Right ventricle myocardium inferior (tissue), 1 donor: ENCODE measurements around the gene GPN1. TPM values are rescaled to one million over a fixed set of nuclear protein-coding genes. Genes with fewer than 3 reads are reported as not detected.
"Not testable (repeated sequence)": the region's sequence is repeated elsewhere in the genome, so short reads cannot be mapped to it uniquely, and the experiment has no call there.

Experiments used
- ATAC-seq: fragments of 200-7000 bp; cut with Tn5 transposase; one replicate; pipeline ENCODE4 v1.9.1; 2020; ENCODE audit warnings: mild to moderate bottlenecking, moderate library complexity
- DNase-seq: peaks from one replicate; pipeline ENCODE4 v3.0.0; 2021; ENCODE audit errors: missing footprints
- intact Hi-C: fragments of 100-400 bp; cut with DNase I; formaldehyde crosslinking; loops from one replicate; pipeline ENCODE4 v1.11.0; 2022
- total RNA-seq: library from RNA; stranded (reverse); fragmentation: NEBNext Ultra II Directional; extraction: Animal tissue kit (Norgen Biotek cat#: 25700); gene quantifications from one replicate; pipeline ENCODE4 v1.2.1, GENCODE V29; 2021
- donor health status: DM: no; HTN: yes; CAD: no; lungs with severe emphysema.

The GPN1 gene
- total RNA-seq, 1 donor from 2014 or later: 18.9 TPM

DNA sequence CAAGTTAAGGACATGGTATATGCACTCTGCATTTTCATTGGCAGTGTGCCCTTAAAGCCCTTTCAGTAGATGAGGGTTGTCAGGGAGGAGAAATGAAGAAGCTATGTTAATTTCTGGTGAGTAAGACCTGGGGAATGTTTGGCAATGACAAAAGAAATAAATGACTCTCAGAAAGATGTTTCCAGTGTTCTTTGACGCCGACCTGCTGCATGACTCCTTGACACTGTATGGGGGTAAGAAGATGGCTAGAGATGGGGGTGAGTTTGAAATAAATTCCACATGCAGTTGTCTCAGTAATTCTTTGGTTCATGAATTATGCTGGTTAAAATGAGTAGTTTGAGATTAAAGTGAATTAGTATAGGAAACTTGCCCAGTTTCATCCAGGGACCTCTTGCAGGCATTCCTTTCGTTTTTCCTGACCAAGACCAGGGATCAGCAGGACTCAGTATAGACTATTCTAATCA, 5.9 kb upstream of the GPN1 start:
- DNase-seq: no peak
- ATAC-seq: no peak
- intact Hi-C loops: no loop called here

DNA sequence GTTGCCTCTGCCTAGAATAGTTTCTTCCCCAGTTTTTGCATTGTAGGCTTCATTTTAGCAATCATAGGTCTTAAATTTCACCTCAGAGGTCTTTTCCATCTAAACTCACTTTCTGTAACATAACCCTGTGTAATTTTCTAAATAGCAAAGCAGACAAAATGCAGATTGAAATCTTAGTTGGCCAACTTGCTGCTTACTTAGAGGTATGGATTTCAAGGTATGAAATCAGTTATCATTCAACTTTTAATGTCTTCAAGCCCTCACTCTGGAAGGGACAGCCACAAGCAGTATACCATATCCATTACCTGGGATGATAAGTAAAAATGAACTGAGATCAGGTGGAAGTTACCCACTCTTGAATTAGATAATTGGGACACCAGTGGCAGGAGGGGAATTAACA, 3.9 kb upstream of the GPN1 start:
- intact Hi-C loops: no loop called here
- no peak for ATAC-seq

DNA sequence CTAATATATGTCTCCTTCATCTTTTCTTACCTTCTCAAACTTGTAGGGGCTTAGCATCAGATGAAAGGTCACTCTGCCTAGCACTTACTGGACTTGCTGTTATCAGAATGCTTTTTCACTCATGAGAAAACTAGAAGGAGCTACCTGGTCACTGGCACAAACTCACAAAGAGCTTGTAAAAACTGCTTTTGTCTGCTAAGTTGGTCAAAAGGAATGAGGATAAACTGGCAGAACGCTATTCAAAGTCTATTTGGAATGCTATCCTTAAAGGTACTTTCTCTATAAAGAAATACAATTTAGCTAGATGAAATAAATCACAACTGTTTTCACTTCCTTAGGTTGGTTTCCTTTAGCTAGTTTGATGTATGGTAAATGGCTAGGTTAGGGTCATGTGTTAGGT, 2.5 kb upstream of the GPN1 start:
- intact Hi-C loops, DNase-seq, ATAC-seq: not testable (repeated sequence)

More for the DNA sequence above, 3.9 kb upstream of the GPN1 start:
- no peak for DNase-seq

GRCh38 chr2:27626921-27627320, 1.9 kb upstream of the GPN1 start:
- intact Hi-C loops, DNase-seq, ATAC-seq: not testable (repeated sequence)

- ATAC-seq (peak; percentile 36), DNase-seq (no peak)
- intact Hi-C loops: no loop called here
Measured at GRCh38 chr2:27627963-27628766, 685 bp upstream of the GPN1 start.

GRCh38 chr2:27630257-27630656, 1.4 kb downstream of the GPN1 start:
- intact Hi-C loops, ATAC-seq: not testable (repeated sequence)

GRCh38 chr2:27634291-27634690, 5.4 kb downstream of the GPN1 start:
- intact Hi-C loops: no loop called here
- ATAC-seq (no peak), DNase-seq (no peak)

More at GRCh38 chr2:27630257-27630656, 1.4 kb downstream of the GPN1 start:
- DNase-seq: not testable (repeated sequence)

DNA sequence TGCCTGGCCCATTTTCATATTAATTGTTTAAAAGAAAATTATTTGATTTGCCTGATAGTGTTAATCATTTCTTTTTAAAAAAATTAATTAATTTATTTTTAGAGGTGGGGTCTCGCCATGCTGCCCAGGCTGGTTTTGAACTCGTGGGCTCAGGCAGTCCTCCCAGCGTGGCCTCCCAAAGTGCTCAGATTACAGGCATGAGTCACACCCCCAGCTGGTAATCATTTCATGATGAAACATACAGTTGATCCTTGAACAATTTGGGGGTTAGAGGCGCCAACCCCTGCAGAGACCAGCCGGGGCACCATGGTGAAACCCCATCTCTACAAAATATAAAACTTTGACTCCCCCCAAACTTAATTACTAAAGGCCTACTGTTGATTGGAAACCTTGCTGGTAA, 7.9 kb downstream of the GPN1 start:
- intact Hi-C loops: no loop called here
- DNase-seq (no peak), ATAC-seq (no peak)

DNA sequence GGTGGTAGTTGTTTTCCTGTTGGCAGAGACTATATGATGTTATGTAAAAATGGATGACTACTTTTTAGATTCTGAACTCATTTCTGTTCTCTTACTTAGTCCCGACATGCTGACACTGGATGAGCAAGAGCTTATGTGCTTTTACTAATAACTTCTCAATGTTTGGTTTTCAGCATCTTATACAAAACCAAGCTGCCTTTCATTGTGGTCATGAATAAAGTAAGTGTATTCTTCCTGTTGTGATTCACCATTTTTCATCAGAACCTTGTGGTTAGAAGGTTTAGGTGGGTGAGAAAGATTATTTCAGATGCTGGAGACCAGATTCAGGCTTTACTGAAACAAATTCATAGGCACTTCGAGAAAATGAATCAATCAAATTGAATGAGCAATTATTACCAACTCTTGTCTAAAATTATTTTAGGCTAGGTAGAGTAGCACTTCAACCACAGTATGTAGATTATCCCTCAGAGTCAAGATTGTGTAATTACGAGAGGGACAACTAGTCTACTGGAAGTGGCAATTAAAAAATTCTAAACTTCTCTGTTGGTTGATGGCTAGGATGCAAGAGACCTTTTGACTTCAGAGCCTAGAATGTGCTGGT, 9.3 kb downstream of the GPN1 start:
- no peak for DNase-seq
- no peak for ATAC-seq
- intact Hi-C loops: no loop called here

DNA sequence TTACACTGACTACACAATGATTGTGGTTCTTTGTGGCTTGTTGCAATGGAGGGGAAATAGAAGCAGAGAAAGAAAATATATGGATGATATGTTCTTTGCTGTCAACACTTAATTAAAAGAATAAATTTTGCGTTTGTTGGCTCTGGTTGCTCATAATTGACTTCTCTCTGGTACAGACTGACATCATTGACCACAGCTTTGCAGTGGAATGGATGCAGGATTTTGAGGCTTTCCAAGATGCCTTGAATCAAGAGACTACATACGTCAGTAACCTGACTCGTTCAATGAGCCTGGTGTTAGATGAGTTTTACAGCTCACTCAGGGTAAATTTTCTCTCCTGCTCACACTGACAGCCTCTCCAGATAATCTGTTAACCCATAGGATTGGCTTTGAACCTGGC, 9.9 kb downstream of the GPN1 start:
- DNase-seq (no peak), ATAC-seq (no peak)
- intact Hi-C loops: no loop called here

DNA sequence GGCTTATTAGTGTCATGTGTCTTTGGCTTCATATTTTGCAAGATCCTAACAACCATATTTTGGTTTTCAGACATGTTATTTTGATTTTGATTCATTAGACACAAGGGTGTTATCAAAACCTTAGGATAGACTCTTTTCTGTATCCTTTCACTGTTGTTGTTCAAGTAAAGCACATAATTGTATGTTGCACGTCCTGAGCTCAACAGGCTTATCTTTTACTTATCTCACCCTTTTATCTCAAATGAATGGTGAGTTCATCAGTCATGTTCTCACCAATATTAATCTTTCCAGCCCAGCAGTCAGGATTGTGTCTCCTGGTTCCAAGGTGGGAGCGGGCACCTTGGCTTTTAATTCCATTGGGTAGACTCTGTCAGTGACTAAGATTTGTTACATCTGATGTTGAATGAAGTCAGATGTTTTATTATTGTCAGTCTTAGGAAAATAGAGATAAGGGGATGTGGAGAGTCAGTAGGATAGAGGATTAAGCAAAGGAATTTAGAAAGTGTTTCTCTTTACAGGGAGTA, 11.9 kb downstream of the GPN1 start:
- ATAC-seq (no peak), DNase-seq (no peak)
- intact Hi-C loops: no loop called here

- no peak for DNase-seq
- no peak for ATAC-seq
- intact Hi-C loops: no loop called here
Measured at GRCh38 chr2:27645197-27645596, 16.3 kb downstream of the GPN1 start.

- ATAC-seq (no peak), DNase-seq (no peak)
- intact Hi-C loops: no loop called here
Measured at GRCh38 chr2:27647289-27647688, 18.4 kb downstream of the GPN1 start.

GRCh38 chr2:27647737-27648136, 18.9 kb downstream of the GPN1 start:
- DNase-seq (no peak), ATAC-seq (no peak)
- intact Hi-C loops: no loop called here

GRCh38 chr2:27651056-27651455, 22.2 kb downstream of the GPN1 start:
- DNase-seq (no peak), ATAC-seq (no peak)
- intact Hi-C loops: no loop called here

GRCh38 chr2:27652341-27652740, 23.5 kb downstream of the GPN1 start:
- no peak for DNase-seq
- intact Hi-C loops: no loop called here
- ATAC-seq: no peak

DNA sequence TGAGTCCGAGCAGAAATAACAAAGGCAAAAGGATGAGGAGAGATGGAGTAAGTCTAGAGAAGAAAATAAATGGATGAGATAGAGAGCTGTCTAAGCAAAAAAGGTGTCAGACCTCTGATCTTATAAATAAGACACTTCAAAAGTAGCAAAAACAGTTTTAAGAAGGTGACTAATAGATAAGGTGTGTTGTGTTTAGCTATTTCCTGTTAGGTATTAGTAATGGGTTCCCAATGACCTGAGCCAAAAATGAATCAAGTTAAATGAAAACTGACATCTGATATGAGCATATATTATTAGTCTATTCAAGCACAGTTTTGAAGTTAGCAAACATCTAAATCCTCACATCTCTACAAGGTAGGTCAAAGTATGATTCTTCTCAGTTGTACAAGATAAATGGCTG, 23.9 kb downstream of the GPN1 start:
- ATAC-seq (no peak), DNase-seq (no peak)
- intact Hi-C loops: no loop called here

DNA sequence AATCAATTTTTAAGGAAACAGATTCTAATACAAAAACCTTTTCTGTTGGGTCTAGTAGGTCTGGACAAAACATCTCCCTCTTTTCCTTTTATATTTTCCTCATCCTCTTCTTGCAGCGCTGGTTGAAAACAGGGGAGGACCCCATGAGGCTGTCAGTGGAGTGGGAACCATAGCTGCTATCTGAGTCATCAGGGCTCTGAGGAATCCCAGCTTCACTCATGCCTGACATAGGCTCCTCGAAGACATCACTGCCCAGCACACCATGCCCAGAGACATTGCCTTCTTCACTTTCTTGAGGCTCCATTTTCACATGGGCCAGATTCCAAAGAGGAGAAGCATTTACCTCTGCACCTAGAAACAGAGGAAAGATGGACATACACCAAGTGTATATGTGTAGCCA, 24.5 kb downstream of the GPN1 start:
- intact Hi-C loops: no loop called here
- no peak for ATAC-seq
- no peak for DNase-seq

DNA sequence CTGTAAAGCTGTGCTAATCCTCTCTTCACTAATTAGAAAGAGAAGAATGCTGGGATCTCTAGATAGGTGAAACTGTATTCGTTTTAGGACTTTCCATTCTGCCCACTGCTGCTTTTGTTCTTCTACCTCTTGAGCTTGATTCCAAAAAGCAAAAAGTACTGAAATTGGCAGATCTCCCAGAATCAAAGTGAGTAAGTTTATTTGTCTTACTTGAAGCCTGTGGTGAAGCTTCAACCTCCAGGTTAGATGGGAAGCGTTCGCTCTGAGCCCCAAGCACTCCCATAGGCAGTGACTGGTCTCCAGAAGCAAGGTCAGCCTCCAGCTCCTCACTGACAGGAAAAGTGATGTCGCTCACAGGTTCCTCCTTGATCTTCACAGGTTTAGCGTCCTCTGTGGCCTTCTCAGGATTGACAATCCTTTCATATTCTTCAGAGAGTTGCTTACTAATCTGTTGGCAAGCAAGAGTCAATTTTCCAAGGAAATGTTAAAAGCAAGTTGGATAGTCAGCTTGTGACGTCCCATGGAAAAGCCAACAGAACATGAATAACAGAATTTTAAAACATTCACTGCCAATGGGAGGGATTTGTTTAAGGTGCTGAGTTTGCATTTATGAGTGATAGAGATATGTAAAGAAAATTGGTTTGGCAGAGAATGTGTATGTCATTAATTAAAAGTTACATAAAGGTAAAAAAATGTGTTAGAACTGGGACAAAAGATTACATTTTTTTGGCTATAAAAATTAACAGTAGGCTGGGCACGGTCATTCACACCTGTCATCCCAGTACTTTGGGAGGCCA, 26.5 kb downstream of the GPN1 start:
- intact Hi-C loops: no loop called here
- DNase-seq (no peak), ATAC-seq (no peak)
